ENCODE measurements around the gene PARVG.

Gene PARVG

GRCh38 chr22:44181033-44181911, 547 bp downstream of the PARVG start:
- peak; percentile 65 for DNase-seq

- DNase-seq: no peak
Measured at GRCh38 chr22:44181912-44182587, 1.3 kb downstream of the PARVG start.

GRCh38 chr22:44182588-44183286, 2.0 kb downstream of the PARVG start:
- DNase-seq: no peak

GRCh38 chr22:44183287-44183588, 2.5 kb downstream of the PARVG start:
- DNase-seq: no peak

- no peak for DNase-seq
Measured at GRCh38 chr22:44184006-44184405, 3.3 kb downstream of the PARVG start.

GRCh38 chr22:44185237-44186120, 4.8 kb downstream of the PARVG start:
- DNase-seq: no peak

- DNase-seq: no peak
Measured at GRCh38 chr22:44186121-44186510, 5.4 kb downstream of the PARVG start.

GRCh38 chr22:44186737-44187136, 6.0 kb downstream of the PARVG start:
- DNase-seq: no peak

GRCh38 chr22:44187652-44188230, 7.0 kb downstream of the PARVG start:
- DNase-seq: no peak

GRCh38 chr22:44188316-44188715, 7.6 kb downstream of the PARVG start:
- no peak for DNase-seq

- no peak for DNase-seq
Measured at GRCh38 chr22:44188986-44189630, 8.4 kb downstream of the PARVG start.

- DNase-seq: no peak
Measured at GRCh38 chr22:44190381-44190976, 9.8 kb downstream of the PARVG start.

GRCh38 chr22:44191036-44191454, 10.3 kb downstream of the PARVG start:
- DNase-seq: no peak

GRCh38 chr22:44192098-44192815, 11.5 kb downstream of the PARVG start:
- DNase-seq: no peak

GRCh38 chr22:44192816-44193534, 12.2 kb downstream of the PARVG start:
- no peak for DNase-seq

- DNase-seq: no peak
Measured at GRCh38 chr22:44193535-44193891, 12.8 kb downstream of the PARVG start.

- no peak for DNase-seq
Measured at GRCh38 chr22:44194569-44194968, 13.8 kb downstream of the PARVG start.

GRCh38 chr22:44195189-44195871, 14.6 kb downstream of the PARVG start:
- no peak for DNase-seq

- no peak for DNase-seq
Measured at GRCh38 chr22:44196241-44196640, 15.5 kb downstream of the PARVG start.

GRCh38 chr22:44196731-44197131, 16.0 kb downstream of the PARVG start:
- no peak for DNase-seq

All from islet precursor cell (in vitro differentiated cells).